Activated CD4-positive, alpha-beta T cell treated with anti-CD3 and anti-CD28 coated beads, Interleukin-2, amount 10 ng/mL, durations not matched to agents 7 days and 5 days (primary cell): ENCODE measurements around the gene CGREF1. TPM values are rescaled to one million over a fixed set of nuclear protein-coding genes. Genes with fewer than 3 reads are reported as not detected.

Experiments used
- CTCF ChIA-PET: fragments of 350-600 bp; sonication (Branson Sonifier 250); formaldehyde crosslinking; loops from one replicate; lab custom pipeline; 2021; ENCODE audit warnings: antibody characterized with exemption; lab: Charles Lee
- POLR2A ChIA-PET: fragments of 350-600 bp; sonication (Branson Sonifier 250); formaldehyde crosslinking; loops from one replicate; lab custom pipeline; 2021; ENCODE audit warnings: antibody characterized with exemption; lab: Charles Lee
- DNase-seq: peaks from one replicate; pipeline ENCODE4 v3.0.0-alpha.2; 2020
- H3K27ac Mint-ChIP-seq: one replicate; pipeline ENCODE4 v1.8.0; 2021; ENCODE audit warnings: mild to moderate bottlenecking, moderate library complexity, mixed read lengths
- H3K27me3 Mint-ChIP-seq: one replicate; pipeline ENCODE4 v1.8.0; 2021; ENCODE audit warnings: mixed read lengths
- H3K36me3 Mint-ChIP-seq: one replicate; pipeline ENCODE4 v1.8.0; 2021; ENCODE audit warnings: low read depth, mixed read lengths
- H3K4me1 Mint-ChIP-seq: one replicate; pipeline ENCODE4 v1.8.0; 2021; ENCODE audit warnings: mixed read lengths
- H3K4me3 Mint-ChIP-seq: one replicate; pipeline ENCODE4 v1.8.0; 2021; ENCODE audit warnings: mild to moderate bottlenecking, moderate library complexity, mixed read lengths
- H3K9me3 Mint-ChIP-seq: one replicate; pipeline ENCODE4 v1.8.0; 2021; ENCODE audit warnings: mixed read lengths
- total RNA-seq, 2 experiments: library from RNA; stranded (reverse); gene quantifications; one replicate each; pipeline ENCODE4 v1.2.3, GENCODE V29; 2021

Gene CGREF1
- total RNA-seq, 2 experiments from 2014 or later, result 0.92 to 1.3 TPM

- Mint-ChIP-seq H3K4me3 (no peak overlapping the region), H3K27ac (peak overlapping the region; percentile 68)
- CTCF ChIA-PET, result interaction anchor here (1.1 to 8.7 kb wide), 6 partner anchors 8 to 283 kb away, joined by 3 to 44 read pairs (median 8); partner anchors contain the start of genes AGBL5, GTF3C2 and KHK
These were observed 45.1 kb downstream of the CGREF1 start for GRCh38 chr2:27073782-27074181.

DNA sequence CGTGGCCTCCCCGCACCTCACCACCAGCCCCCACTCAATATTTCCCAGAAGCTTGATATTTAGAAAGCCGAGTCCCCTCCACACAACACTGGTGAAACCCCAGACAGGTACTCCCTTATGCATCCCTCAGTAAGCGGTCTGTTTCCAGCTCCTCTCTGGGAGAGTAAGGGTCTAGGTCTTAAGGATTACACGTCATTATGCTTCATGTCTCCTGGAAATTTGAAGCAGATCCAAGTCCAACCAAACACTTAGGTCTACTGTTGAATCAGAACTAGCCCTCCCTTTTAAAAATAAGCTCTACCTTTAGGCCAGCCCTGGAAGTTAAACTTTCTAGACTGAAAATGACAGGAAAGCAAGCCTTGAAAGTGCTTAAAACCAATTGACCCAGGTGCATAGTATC is 46.0 kb downstream of the CGREF1 start:
- H3K9me3 Mint-ChIP-seq, result no peaks in the 10 kb centered on the region
- DNase-seq, result no peak
- CTCF ChIA-PET, result interaction anchor here (0.6 to 8.7 kb wide), 10 partner anchors 9 to 284 kb away, joined by 3 to 44 read pairs (median 4); partner anchors contain the start of genes AGBL5, GTF3C2 and KHK
- POLR2A ChIA-PET, result no interaction called here
- H3K4me3 Mint-ChIP-seq, result peak overlapping the region; percentile 81
- H3K36me3 Mint-ChIP-seq, result peaks cover 31% of the 10 kb centered on the region
- H3K27ac Mint-ChIP-seq, result peak overlapping the region; percentile 68
- peaks cover under 1% of the 10 kb centered on the region for H3K27me3 Mint-ChIP-seq
- peaks cover 72% of the 10 kb centered on the region for H3K4me1 Mint-ChIP-seq

More at GRCh38 chr2:27073782-27074181, 45.1 kb downstream of the CGREF1 start:
- H3K27me3 Mint-ChIP-seq, result peaks cover 2% of the 10 kb centered on the region
- peaks cover 72% of the 10 kb centered on the region for H3K4me1 Mint-ChIP-seq
- no peak for DNase-seq
- no peaks in the 10 kb centered on the region for H3K9me3 Mint-ChIP-seq
- peaks cover 24% of the 10 kb centered on the region for H3K36me3 Mint-ChIP-seq
- POLR2A ChIA-PET, result interaction anchor here (0.6 kb wide), 1 partner anchor 23 kb away, joined by 3 read pairs; no protein-coding TSS in a partner anchor

DNA sequence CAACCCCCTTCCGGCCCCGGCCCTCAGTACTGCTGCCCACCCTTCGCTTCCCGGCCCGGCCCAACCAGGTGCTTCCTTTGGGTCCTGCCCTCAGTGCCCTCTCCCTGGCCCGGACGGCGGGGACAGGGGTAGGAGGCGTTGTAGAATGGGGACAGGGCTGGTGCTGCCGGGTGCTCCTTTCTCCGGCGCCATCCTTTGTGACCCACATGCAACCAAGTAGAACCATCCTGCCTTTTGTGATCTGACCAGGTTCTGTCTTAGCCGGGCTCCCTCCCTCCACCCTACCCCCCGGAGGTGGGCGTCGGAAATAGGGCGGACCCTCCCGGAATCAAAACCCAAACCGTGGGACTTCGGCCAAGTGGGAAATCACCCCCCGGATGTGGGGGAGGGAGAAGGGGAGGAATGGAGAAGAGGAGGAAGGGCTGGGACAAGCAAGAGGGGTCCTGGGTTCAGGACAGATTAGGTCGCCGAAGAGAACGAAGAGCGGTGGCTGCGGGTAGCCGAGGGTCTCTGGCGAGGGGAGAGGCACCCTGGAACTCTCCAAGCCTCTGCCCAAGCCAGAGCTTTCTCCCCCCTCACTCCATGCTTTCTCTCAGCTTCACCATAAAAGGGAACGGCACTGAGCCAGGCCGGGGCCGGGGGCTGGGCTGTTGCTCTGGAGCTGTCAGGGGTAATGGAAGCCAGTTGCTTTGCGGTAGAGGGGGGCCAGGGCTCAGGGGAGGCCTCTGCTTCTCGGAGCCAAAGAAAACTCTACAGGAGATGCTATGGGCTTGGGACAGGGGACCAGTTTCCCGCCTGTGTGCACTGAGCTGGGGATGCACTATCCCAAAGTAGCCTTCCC is 46.7 kb downstream of the CGREF1 start:
- H3K9me3 Mint-ChIP-seq, result no peaks in the 10 kb centered on the region
- H3K27me3 Mint-ChIP-seq, result no peaks in the 10 kb centered on the region
- H3K36me3 Mint-ChIP-seq, result peaks cover 31% of the 10 kb centered on the region
- ChIA-PET CTCF (interaction anchor here (0.6 to 8.7 kb wide), 13 partner anchors 8 to 284 kb away, joined by 3 to 44 read pairs (median 4); partner anchors contain the start of genes AGBL5, GTF3C2 and KHK), POLR2A (interaction anchor here (0.6 to 1.4 kb wide), 3 partner anchors 9 to 29 kb away, joined by 3 to 9 read pairs (median 6); partner anchors contain the start of gene AGBL5)
- H3K4me3 Mint-ChIP-seq, result peak overlapping the region; percentile 81
- DNase-seq, result no peak
- H3K27ac Mint-ChIP-seq, result peak overlapping the region; percentile 89
- peaks cover 67% of the 10 kb centered on the region for H3K4me1 Mint-ChIP-seq

- peak within 1 kb of the TSS; percentile 96 for H3K27ac Mint-ChIP-seq
These were observed 47.5 kb downstream of the CGREF1 start, which contains the start of gene OST4 for GRCh38 chr2:27071277-27071989. Gene OST4, minus strand, starts transcription at chr2:27071654.

DNA sequence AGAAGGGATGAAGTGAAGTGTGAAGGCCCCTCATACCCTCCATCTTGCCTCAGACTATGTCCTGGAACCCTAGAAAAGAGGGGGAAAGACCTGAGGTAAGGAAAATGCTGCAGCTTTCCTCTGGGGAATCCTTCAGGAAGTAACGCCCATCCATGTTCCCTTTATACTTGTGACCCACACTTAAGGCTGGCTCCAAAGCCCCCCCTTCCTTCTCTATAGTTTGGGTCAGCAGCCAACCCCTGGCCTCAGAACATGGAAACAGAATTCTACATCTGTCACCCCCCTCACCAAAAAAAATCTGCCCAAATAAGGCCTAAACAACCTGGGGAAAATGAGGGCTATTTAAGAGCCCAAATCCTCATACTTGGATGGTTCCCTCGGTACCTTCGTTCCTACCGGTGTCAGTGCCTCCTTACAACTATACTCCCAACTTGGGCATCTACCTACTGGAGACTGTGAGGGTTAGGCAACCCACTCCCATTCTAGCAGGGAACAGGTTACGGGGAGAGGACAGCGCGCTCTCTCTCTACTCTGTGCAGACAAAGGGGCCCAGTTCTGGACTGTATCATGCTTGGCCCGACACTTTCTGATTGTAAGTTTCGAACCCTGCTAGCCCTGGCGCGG is 48.2 kb downstream of the CGREF1 start:
- POLR2A ChIA-PET, result interaction anchor here (0.8 to 1.4 kb wide), 3 partner anchors 10 to 19 kb away, joined by 3 to 9 read pairs (median 6); partner anchors contain the start of gene AGBL5
- Mint-ChIP-seq H3K4me3 (peak overlapping the region; percentile 97), H3K27ac (peak overlapping the region; percentile 96), H3K27me3 (no peaks in the 10 kb centered on the region), H3K4me1 (peaks cover 59% of the 10 kb centered on the region), H3K36me3 (peaks cover 35% of the 10 kb centered on the region), H3K9me3 (no peaks in the 10 kb centered on the region)
- CTCF ChIA-PET, result interaction anchor here (0.8 to 8.7 kb wide), 9 partner anchors 11 to 109 kb away, joined by 3 to 44 read pairs (median 4); partner anchors contain the start of genes AGBL5 and KHK
- no peak for DNase-seq

More at GRCh38 chr2:27071277-27071989, 47.5 kb downstream of the CGREF1 start, which contains the start of gene OST4:
- ChIA-PET CTCF (interaction anchor here (0.8 to 8.7 kb wide), 9 partner anchors 10 to 110 kb away, joined by 3 to 44 read pairs (median 4); partner anchors contain the start of genes AGBL5 and KHK), POLR2A (interaction anchor here (0.6 to 1.4 kb wide), 4 partner anchors 10 to 28 kb away, joined by 3 to 9 read pairs (median 4); partner anchors contain the start of gene AGBL5)
- no peaks in the 10 kb centered on the region for H3K27me3 Mint-ChIP-seq
- peaks cover 31% of the 10 kb centered on the region for H3K36me3 Mint-ChIP-seq
- peak; percentile 91 for DNase-seq
- no peaks in the 10 kb centered on the region for H3K9me3 Mint-ChIP-seq
- peak within 1 kb of the TSS; percentile 97 for H3K4me3 Mint-ChIP-seq
- H3K4me1 Mint-ChIP-seq, result peaks cover 62% of the 10 kb centered on the region

DNA sequence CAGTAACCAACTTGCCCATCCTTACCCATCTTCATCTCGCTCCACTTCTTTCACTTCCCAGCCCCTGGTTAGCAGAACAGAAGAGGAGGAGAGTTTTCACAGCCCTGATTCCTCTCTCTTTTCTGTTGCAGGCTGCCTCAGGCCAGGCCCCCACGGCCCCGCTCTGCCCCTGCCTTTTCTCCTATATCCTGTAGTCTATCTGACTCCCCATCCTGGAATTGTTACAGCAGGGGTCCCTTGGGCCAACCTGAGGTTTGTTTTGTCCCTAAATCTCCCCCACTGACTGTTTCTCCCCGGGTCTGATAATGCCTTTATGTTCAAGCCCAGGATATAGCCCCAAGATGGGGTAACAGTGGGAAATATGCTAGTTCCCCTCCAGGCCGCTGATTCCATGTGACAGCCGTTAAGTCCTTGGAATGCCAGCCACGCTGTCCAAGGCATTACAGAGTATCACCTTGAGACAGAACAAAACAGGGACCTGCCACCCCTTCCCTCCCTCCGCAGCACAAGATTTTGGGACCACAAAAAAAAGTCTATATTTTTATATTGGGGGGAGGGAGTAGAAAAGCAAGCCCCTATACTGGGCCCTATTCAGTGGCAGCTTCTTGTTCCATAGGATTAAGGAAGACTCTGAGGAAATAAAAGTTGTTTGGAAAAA is 48.8 kb downstream of the CGREF1 start:
- Mint-ChIP-seq H3K27ac (peak overlapping the region; percentile 96), H3K4me1 (peaks cover 56% of the 10 kb centered on the region), H3K27me3 (no peaks in the 10 kb centered on the region), H3K9me3 (no peaks in the 10 kb centered on the region), H3K4me3 (peak overlapping the region; percentile 97), H3K36me3 (peaks cover 38% of the 10 kb centered on the region)
- ChIA-PET CTCF (interaction anchor here (8.7 kb wide), 1 partner anchor 12 kb away, joined by 44 read pairs; no protein-coding TSS in a partner anchor), POLR2A (no interaction called here)
- DNase-seq, result no peak

DNA sequence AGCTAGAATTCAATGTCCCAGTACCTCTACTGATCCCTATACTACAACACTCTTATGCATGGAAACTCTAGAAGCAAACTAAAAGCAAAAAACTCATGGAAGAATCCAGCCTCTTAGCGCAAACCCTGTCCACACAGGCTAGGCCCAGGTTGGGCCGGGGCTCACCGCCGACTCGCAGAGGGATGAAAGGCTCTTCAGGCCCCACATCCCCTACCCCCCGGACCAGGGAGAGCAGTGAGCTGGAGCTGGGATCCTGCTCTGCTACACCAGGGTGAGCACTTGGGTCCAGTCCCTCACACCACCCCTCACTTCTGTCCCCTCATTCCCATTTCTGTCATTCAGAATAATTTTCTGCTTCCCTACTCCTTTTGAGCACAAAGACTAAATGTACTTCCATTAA is 49.5 kb downstream of the CGREF1 start:
- Mint-ChIP-seq H3K36me3 (peaks cover 39% of the 10 kb centered on the region), H3K9me3 (no peaks in the 10 kb centered on the region), H3K27ac (peak overlapping the region; percentile 43), H3K4me1 (peaks cover 50% of the 10 kb centered on the region), H3K27me3 (no peaks in the 10 kb centered on the region), H3K4me3 (peak overlapping the region; percentile 97)
- ChIA-PET CTCF (interaction anchor here (0.9 to 8.7 kb wide), 3 partner anchors 12 to 17 kb away, joined by 3 to 44 read pairs (median 8); no protein-coding TSS in a partner anchor), POLR2A (no interaction called here)
- no peak for DNase-seq

DNA sequence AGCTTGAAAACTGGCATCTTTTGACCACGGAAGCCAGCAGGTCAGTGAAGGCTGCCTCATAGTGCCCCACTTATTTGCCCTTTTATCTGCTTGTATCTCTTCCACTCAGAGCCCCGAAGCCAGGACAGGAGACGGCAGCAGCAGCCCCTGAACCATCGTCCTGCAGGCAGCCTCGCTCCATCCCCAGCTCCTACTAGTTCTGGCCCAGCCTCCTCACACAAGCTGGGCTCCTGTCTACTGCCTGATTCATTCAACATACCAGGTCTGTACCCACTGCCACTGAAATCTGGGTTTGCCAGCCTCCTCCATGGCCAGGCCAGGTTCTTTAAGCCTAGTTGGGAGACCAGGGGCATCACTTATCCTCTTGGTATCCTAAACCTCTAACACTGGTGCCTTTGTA is 51.5 kb downstream of the CGREF1 start:
- H3K27me3 Mint-ChIP-seq, result no peaks in the 10 kb centered on the region
- no peaks in the 10 kb centered on the region for H3K9me3 Mint-ChIP-seq
- no peak overlapping the region for H3K4me3 Mint-ChIP-seq
- ChIA-PET POLR2A (no interaction called here), CTCF (interaction anchor here (0.6 to 8.7 kb wide), 7 partner anchors 8 to 862 kb away, joined by 3 to 44 read pairs (median 6); no protein-coding TSS in a partner anchor)
- H3K27ac Mint-ChIP-seq, result peak overlapping the region; percentile 60
- H3K36me3 Mint-ChIP-seq, result peaks cover 43% of the 10 kb centered on the region
- no peak for DNase-seq
- H3K4me1 Mint-ChIP-seq, result peaks cover 35% of the 10 kb centered on the region

DNA sequence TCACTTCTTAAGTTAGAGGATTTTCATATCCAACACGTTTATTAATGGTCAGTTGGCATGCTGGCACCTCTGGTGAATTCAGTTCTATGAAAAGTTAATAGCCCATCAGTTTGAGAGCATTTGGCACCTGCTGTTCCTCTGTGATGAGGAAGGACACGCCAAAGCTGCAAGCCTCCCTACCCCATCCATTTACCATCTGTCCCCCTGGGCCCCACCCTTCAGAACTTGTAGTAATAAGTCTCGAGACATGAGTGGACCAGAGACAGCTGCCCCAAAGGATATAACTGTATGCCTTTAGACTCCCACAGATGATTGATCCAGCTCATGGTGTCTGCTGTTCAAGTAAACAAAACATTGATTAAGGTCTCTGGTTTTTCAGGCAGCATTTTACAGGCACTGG is 53.8 kb downstream of the CGREF1 start:
- CTCF ChIA-PET, result interaction anchor here (1.1 kb wide), 1 partner anchor 103 kb away, joined by 3 read pairs; no protein-coding TSS in a partner anchor
- H3K9me3 Mint-ChIP-seq, result no peaks in the 10 kb centered on the region
- no peak overlapping the region for H3K27ac Mint-ChIP-seq
- POLR2A ChIA-PET, result interaction anchor here (1.4 kb wide), 1 partner anchor 14 kb away, joined by 4 read pairs; no protein-coding TSS in a partner anchor
- no peak for DNase-seq
- peaks cover 21% of the 10 kb centered on the region for H3K4me1 Mint-ChIP-seq
- H3K36me3 Mint-ChIP-seq, result peaks cover 36% of the 10 kb centered on the region
- H3K27me3 Mint-ChIP-seq, result no peaks in the 10 kb centered on the region
- no peak overlapping the region for H3K4me3 Mint-ChIP-seq

GRCh38 chr2:27060323-27060722 is 58.6 kb downstream of the CGREF1 start:
- no peak overlapping the region for H3K4me3 Mint-ChIP-seq
- no peaks in the 10 kb centered on the region for H3K4me1 Mint-ChIP-seq
- no peak for DNase-seq
- CTCF ChIA-PET, result interaction anchor here (1.0 to 1.8 kb wide), 4 partner anchors 24 to 214 kb away, joined by 3 to 4 read pairs (median 4); partner anchors contain the start of gene TMEM214
- H3K9me3 Mint-ChIP-seq, result no peaks in the 10 kb centered on the region
- no peaks in the 10 kb centered on the region for H3K27me3 Mint-ChIP-seq
- H3K36me3 Mint-ChIP-seq, result peaks cover 17% of the 10 kb centered on the region
- no peak overlapping the region for H3K27ac Mint-ChIP-seq
- POLR2A ChIA-PET, result interaction anchor here (0.5 to 1.0 kb wide), 2 partner anchors 11 to 43 kb away, joined by 3 read pairs; partner anchors contain the start of gene OST4
